ENCODE data around the gene DIP2A.

DIP2A gene, protein sequence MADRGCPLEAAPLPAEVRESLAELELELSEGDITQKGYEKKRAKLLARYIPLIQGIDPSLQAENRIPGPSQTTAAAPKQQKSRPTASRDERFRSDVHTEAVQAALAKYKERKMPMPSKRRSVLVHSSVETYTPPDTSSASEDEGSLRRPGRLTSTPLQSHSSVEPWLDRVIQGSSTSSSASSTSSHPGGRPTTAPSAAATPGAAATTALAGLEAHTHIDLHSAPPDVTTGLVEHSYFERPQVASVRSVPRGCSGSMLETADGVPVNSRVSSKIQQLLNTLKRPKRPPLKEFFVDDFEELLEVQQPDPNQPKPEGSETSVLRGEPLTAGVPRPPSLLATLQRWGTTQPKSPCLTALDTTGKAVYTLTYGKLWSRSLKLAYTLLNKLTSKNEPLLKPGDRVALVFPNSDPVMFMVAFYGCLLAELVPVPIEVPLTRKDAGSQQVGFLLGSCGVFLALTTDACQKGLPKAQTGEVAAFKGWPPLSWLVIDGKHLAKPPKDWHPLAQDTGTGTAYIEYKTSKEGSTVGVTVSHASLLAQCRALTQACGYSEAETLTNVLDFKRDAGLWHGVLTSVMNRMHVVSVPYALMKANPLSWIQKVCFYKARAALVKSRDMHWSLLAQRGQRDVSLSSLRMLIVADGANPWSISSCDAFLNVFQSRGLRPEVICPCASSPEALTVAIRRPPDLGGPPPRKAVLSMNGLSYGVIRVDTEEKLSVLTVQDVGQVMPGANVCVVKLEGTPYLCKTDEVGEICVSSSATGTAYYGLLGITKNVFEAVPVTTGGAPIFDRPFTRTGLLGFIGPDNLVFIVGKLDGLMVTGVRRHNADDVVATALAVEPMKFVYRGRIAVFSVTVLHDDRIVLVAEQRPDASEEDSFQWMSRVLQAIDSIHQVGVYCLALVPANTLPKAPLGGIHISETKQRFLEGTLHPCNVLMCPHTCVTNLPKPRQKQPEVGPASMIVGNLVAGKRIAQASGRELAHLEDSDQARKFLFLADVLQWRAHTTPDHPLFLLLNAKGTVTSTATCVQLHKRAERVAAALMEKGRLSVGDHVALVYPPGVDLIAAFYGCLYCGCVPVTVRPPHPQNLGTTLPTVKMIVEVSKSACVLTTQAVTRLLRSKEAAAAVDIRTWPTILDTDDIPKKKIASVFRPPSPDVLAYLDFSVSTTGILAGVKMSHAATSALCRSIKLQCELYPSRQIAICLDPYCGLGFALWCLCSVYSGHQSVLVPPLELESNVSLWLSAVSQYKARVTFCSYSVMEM (N-terminal part only)

DNA sequence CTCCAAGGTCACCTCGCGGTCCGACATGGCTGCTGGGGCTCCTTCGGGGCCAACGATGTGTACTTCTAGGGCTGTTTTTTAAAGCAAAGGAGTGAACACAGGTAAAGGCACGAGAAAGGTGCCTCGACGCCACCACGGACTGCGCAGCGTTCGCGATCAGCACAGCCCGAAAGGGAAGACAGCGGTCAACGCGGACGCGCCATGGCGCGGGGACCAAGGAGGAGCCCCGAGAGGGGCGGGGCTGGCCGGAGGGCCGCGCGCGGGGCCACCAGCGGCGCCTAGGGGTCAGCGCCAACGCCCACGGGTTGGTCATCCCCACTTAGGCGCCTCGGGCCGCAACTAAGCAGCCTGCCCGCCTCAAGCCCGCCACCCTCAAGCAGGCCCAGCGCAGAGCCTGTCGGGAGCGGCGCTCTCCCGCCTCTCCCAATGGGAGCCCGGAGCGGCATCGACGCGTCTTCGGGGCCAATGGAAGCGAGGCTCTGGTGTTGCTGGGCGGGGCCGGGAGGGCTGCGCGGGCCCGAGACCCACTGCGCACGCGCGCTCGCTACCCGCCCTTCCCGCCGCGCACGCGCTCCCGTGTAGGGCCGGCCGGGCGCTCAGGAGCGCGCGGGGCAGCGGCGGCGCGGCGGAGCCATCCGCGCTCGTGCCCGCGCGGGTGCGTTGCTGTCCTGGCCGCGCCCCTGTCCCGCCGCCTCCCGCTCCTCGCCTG is at the start of gene DIP2A:
DIP2A (plus strand) TSS at position 577 of the 709 bp plus-strand sequence. CDS start 241 bp downstream, outside the sequence.
- peak; percentile 93 for DNase-seq

DNA sequence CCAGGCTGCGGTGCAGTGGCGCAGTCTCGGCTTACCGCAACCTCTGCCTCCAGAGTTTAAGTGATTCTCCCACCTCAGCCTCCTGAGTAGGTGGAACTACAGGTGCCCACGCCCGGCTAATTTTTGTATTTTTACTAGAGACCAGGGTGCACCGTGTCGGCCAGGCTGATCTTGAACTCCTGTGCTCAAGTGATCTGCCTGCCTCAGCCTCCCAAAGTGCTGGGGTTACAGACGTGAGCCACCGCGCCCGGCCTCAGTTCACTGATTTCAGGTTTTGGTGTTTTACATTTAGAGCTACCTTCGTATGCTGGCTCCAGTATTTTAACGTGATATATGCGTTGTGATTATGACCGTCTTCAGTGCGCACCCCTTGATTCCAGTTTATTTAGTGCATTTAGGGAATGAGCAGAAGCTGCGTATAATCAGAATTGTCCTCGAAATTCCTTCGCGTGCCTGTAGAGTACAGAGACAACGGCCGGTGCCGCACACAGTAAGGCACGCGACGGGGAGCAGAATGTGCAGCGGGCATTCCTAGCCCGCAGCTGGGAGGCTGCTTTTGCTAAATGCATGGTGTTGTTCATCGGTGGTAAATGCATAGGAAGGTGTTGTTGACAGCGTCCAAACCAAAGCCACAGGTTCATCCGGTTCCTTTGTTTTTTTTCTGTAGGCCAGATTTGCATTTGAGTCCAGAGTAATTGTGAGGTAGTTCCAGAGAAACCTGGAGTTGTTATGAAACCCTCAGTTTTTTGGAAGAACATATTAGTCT is 48.9 kb upstream of the DIP2A start:
- DNase-seq: no peak

DNA sequence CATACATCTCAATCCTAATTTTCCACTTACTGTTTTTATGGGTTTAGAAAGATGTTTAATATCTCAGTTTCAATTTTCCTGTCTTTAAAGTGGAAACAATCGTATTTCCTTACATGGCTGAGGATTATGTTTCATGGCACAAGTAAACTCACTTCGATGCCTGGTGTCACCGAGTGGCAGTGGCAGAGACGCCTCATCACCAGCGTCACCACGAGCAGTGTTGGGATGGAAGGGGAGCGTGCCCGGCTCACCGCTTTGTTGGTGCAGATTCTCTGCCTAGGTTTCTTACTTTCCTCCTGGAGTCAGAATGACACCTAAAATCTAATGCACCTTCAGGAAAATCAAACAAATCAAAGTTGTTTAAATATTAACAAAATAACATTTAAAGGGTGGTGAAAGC is 48.2 kb upstream of the DIP2A start:
- DNase-seq: no peak

DNA sequence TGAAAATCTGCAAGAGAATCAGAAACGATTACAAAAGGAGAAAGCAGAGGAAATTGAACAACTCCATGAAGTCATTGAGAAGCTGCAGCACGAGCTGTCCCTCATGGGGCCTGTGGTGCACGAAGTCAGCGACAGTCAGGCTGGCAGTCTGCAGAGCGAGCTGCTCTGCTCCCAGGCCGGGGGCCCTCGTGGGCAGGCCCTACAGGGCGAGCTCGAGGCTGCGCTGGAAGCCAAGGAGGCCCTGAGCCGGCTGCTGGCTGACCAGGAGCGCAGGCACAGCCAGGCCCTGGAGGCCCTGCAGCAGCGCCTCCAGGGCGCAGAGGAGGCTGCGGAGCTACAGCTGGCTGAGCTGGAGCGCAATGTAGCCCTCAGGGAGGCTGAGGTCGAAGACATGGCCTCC is 47.5 kb upstream of the DIP2A start:
- DNase-seq: no peak

DNA sequence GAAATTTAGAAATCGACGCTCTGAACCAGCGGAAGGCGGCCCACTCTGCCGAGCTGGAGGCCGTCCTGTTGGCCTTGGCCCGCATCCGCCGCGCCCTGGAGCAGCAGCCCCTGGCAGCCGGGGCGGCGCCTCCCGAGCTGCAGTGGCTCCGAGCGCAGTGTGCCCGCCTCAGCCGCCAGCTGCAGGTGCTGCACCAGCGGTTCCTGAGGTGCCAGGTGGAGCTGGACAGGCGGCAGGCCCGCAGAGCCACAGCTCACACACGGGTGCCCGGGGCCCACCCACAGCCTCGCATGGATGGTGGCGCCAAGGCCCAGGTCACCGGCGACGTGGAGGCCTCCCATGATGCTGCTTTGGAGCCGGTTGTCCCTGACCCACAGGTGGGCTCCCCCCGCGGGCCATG is 47.0 kb upstream of the DIP2A start:
- DNase-seq: no peak

DNA sequence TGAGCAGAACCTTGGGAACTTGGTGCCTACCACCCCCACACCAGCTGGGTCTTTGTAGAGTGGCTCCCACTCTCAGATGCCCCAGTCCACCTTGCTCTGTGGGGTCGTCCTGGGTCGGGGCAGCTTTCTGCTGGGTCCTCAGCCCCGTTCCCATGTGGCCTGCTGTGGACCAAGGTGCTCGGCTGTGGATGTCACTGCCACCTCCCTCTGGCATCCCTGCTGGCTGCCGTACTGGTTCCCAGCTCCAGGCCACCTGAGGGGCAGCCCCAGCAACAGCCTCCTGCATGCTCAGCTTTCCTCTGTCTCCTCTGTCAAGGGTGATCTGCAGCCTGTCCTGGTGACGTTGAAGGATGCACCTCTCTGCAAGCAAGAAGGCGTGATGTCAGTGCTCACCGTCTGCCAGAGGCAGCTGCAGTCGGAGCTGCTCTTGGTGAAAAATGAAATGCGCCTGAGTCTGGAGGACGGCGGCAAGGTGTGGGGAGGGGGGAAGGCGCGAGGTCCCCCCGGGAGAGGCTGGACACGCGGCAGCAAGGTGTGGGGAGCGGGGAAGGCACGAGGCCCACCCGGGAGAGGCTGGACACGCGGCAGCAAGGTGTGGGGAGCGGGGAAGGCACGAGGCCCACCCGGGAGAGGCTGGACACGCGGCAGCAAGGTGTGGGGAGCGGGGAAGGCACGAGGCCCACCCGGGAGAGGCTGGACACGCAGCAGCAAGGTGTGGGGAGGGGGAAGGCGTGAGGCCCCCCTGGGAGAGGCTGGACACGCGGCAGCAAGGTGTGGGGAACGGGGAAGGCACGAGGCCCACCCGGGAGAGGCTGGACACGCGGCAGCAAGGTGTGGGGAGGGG is 45.9 kb upstream of the DIP2A start:
- DNase-seq: no peak

DNA sequence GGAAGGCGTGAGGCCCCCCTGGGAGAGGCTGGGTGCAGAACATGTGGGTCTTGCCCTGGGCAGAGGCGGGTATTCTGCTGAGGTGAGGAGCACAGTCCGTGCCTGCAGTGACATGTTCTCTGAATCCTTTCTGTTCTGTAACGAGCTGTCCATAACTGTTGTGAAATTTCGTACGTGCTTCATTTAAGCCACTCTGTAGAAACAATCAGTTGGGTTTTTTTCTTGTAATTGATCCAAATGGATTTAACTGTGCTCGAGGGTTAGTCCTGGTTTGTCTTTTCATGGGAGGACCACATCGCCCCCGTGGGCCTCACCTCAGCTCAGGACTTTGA is 45.4 kb upstream of the DIP2A start:
- DNase-seq: no peak

DNA sequence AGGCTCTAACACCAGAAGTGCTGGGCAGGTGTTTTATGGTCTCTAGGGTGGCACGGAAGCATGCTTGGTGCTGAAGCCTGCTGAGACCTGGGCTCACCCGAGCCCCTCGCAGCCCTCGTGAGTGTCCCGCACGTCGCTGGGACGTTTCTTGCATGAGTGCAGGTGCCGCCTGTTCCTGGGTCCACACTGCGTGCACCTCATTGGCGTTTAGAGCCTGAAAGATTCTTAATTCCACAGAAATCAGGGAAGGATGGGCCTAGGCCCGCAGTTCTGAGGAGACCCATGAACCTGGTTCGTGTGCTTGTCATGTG is 43.8 kb upstream of the DIP2A start:
- no peak for DNase-seq

DNA sequence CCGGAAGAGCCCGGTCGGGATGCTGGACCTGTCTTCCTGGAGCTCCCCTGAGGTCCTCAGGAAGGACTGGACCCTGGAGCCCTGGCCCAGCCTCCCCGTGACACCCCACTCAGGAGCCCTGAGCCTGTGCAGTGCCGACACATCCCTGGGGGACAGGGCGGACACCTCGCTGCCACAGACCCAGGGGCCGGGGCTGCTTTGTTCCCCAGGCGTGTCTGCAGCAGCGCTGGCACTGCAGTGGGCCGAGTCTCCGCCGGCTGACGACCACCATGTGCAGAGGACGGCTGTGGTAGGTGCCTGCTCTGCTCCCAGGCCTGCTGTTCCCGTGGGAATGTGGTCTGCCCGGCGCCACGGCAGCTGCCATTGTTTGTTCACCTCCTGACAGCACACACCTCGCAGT is 42.1 kb upstream of the DIP2A start:
- no peak for DNase-seq

DNA sequence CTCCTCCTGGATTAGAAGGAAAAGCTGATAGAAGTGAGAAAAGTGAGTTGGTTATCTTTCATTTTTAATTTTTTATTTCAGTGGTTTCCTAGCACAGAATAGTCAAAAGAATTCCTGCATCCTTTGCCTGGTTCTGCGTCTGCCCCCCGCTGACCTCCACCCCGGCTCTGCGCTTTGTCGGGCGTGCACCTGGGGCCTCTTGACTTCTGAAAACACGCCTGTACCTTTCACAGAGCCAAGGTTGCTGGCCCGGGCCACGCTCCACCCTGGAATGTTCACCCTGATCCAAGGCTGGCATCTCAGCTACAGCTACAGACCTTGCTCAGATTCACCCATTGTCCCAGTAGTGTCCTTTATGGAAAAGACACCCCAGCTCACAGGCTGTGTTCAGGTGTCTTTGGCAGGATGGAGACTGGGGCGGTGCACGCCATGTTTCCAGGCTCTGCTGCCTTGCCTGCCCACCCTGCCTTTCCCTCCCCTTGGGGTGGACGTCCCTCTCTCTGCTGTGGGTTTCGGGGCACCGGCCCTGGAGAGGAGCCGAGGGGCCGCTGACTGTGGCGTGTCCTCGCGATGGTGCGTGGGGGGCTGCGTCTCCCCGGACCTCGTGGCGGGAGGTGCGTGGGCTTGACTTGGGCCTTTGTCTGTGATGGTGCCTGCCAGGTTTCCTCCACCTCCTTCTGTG is 40.3 kb upstream of the DIP2A start:
- DNase-seq: no peak

DNA sequence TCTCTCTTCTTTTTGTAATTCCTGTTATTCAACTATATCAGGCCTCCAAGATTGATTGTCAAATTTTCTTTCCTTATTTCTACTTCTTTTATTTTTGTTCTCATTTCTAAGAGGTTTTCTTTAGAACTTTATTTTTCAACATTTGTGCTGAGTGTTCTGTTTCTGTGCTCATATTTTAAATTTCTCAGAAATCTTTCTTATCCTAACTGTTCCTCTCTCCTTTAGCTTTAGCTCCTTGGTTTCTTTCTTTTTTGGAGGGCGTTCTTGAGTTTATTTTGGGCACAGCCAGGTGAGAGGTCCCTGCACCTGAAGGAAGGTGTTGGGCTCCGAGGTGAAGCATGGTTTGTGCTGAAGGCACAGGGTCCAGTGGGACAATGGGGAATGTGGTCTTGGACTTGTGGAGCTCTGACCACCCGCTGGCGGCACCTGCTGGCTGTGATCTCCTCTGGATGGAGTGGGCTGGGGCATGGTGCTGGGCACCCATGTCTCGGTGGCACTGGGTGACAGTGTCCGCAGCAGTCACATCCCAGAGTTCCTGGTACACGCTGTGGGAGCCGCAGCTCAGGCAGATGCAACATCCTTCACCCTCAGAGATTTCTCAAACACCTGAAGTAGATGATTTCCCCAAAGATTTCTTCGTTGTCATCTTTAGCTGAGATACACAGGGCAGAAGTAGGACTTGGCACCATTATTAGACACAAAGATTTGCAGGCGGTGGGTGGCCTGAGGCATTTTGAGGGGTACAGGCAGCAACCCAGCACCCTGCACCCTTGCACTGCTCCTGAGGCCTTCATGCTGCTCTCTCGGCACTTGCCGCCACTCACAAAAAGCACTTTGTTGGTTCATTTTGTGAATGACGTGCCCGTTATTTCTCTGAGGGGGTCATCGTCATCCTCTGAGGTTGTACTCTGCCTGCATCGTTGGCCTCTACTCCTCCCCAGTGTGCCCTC is 38.2 kb upstream of the DIP2A start:
- no peak for DNase-seq

DNA sequence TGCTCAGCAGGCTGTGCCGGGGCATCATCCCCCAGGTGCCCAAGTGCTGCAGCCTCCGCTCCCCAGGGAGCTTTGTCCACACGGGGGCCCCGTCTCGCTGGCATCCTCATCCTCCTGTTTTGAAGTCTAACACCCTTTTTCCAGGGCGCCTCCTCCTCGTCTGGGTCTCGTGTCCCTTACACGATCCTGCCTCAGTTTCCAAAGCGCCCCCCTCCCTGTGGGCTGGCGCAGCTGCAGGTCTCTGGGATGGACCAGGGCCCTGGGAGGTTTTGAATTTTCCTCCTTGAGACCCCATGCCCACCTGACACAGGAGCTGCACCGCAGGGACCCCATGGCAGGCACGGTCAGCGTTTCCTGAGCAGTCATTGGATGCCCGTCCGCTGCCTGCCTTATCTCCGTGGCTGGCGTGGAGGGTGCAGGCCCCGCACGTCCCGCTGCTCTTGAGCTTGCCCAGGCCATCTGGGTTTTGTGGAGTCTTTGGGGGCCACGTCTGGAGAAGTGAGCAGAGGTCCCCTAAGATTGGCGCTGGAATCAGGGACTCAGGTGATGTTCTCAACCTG is 37.4 kb upstream of the DIP2A start:
- DNase-seq: no peak

DNA sequence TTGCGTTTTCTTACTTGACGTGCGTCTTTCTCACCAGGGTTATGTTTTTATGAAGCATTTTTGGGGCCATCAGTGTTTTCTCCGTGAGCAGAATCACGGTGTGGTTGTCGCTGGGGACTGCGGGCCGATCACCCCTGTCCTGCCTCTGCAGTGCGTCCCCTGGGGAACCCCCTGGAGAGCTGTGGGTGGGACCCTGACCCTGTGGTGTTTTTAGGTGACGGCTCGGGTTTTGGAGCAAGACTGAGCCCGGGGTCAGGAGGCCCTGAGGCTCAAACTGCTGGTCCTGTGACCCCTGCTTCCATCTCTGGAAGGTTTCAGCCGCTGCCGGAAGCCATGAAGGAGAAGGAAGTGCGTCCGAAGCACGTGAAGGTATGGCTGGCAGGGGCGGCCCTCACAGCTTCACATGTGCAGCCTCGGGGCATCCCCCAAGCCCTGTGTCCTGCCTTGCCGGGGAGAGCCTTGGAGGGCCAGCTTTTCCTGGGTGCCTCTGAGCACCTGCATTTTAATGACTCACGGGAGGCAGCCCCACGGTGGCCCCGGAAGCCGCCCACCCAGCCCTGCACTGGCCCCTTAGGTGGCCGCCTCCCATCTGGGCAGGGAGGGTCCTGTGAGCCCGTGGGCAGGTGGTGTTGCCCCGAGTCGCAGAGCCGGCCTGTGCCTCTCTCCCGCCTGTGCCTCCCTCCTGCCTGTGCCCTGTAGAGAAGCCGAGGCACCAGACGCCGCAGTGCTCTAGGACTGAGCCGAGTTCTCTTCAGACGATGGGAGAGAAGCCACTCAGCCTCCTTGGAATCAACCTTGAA is 36.7 kb upstream of the DIP2A start:
- DNase-seq: no peak

DNA sequence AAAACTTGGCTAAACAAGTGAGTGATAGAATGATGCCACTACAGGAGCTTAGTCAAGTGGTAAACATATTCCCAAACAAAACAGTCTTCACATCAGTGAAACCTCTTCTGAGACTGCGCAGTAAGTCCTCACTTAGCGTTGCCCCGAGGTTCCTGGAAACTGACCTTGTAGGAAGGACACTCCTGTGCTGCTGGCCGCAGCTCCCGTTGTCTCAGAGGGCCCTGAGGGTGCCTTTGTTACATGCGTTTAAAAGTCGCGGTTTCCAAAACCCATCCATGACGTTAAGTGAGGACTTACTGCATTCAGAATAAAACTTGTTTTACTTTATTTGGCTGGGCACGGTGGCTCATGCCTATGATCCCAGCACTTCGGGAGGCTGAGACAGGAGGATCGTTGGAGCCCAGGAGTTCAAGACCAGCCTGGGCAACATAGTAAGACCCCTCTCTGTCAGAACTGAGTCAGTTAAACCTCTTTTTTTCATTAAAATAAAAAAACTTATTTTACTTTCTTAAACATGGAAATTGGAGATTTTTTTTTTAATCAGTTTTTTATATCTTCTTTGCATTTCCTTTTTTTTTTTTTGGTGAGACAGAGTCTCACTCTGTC is 36.0 kb upstream of the DIP2A start:
- DNase-seq: no peak

DNA sequence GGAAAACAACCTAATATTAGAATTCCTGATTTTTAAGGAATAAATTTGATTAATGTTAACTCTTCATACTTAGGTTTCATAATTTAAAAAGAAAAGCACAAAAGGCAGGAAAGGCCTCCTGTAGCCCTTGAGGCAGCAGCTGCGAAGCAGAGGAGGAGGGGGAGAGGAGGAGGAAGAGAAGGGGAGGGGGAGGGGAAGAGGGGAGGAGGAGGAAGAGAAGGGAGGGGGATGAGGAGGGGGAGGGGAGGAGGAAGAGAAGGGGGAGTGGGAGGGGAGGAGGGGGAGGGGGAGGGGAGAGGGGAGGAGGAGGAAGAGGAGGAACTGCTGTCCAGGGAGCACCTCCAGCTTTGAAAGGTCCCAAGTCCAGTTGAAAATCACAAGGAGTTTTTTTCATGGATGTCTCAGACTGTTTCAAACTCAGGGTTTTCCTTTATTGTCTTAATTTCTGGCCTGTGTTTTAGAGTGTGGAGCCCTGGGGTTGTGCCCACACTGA is 35.1 kb upstream of the DIP2A start:
- no peak for DNase-seq

DNA sequence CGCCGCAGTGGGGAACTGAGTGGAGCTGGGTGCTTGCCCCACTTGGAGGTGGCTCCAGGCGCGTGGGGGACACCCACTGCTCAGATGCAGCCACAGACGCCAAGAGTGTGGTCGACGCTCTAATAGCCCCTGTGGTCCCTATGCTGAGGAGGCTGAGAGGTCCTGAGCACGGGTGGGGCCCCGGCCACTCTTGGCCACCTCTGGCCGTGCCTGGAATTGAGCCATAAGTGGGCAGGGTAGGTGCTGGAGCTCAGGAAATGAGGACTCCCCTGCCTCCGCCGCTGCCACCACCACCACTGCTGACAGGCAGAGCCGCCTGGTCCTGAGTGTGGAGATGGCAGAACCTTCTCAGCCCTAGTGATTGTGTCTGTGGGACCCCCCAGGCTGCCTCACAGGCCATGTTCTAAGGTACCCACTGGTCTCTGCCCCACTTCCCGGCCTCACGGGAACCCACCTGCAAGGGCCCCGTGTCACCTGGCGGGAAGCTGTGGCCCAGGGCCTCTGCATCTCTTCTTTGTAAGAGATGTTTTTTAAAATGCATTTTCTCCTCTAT is 34.6 kb upstream of the DIP2A start:
- DNase-seq: no peak

DNA sequence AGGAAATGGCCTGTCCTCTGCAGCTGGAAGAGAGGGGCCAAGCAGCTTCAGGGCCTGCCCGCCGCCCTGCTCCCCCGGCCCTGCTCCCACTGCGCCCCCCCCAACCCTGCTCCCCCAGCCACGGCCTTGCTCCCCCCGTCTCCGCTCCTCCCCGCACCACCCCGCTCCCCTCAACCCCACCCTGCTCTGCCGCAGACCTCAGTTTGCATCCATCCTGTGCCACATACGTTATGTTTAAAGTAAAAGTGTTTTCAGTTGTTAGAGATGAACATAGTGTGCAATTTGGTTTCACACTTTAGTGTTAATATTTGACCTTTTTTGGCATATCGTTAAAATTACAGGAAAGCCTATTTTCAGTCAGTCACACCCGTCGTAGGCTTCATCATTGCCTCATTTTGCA is 34.1 kb upstream of the DIP2A start:
- DNase-seq: no peak
